ENCODE data around the gene CALU.
A peak's percentile ranks its signal among the peaks of the same experiment; 100 is the strongest.

Gene CALU

GRCh38 chr7:128737867-128738385, 1.2 kb upstream of the CALU start:
- Histone ChIP-seq H3K27me3 (no peaks in the 10 kb centered on the region), H3K9me3 (no peaks in the 10 kb centered on the region), H3K27ac (peak overlapping the region; percentile 94 to 95), H3K4me1 (peaks cover 4 to 36% (median 15%) of the 10 kb centered on the region in 4 donors), H3K36me3 (no peaks in the 10 kb centered on the region), H3K4me3 (no peak overlapping the region)
- TF ChIP-seq, protein P1, sequence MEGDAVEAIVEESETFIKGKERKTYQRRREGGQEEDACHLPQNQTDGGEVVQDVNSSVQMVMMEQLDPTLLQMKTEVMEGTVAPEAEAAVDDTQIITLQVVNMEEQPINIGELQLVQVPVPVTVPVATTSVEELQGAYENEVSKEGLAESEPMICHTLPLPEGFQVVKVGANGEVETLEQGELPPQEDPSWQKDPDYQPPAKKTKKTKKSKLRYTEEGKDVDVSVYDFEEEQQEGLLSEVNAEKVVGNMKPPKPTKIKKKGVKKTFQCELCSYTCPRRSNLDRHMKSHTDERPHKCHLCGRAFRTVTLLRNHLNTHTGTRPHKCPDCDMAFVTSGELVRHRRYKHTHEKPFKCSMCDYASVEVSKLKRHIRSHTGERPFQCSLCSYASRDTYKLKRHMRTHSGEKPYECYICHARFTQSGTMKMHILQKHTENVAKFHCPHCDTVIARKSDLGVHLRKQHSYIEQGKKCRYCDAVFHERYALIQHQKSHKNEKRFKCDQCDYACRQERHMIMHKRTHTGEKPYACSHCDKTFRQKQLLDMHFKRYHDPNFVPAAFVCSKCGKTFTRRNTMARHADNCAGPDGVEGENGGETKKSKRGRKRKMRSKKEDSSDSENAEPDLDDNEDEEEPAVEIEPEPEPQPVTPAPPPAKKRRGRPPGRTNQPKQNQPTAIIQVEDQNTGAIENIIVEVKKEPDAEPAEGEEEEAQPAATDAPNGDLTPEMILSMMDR (IDR thresholded peaks at IDR 0.05): no peak
- intact Hi-C loops (cut with DNase I; ENCODE audit: low total_unique reads): loop anchor here (10.0 kb wide), 2 partner anchors 127 to 263 kb away; partner anchors contain the start of genes ATP6V1F and METTL2B
- DNase-seq: no peak

DNA sequence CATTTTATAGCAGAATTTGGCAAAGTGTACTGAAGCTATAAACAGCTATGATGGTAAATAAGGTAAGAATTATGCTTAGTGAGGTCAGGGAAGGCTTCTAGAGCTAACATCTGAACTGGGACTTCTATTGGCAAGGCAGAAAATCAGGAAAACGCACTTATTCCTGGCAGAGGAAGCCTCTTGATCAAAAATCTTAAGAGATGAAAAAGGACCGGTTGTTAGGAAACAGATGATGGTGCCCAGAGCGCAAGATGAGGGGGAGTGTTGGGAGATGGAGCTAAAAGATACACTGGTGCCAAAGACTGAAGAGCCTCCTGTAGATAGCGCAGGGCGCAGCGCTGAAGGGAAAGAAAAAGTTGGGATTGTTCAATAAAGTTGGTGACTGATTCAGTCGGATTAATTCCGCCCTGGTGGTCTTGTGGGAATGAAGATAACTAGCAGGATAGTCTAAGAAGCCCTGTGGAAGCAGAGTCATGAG, 550 bp upstream of the CALU start:
- Histone ChIP-seq H3K4me3 (peak overlapping the region; percentile 94 to 97), H3K27ac (peak overlapping the region; percentile 94 to 95), H3K4me1 (peaks cover 4 to 43% (median 15%) of the 10 kb centered on the region in 4 donors), H3K9me3 (no peaks in the 10 kb centered on the region), H3K36me3 (no peaks in the 10 kb centered on the region), H3K27me3 (no peaks in the 10 kb centered on the region)
- peak in 1 of 2 donors; percentile 40 for DNase-seq
- TF ChIP-seq, protein P1 (IDR thresholded peaks at IDR 0.05): no peak
- intact Hi-C loops (cut with DNase I; ENCODE audit: low total_unique reads): loop anchor here (10.0 kb wide), 2 partner anchors 126 to 264 kb away; partner anchors contain the start of genes ATP6V1F and METTL2B

- Histone ChIP-seq H3K36me3 (no peaks in the 10 kb centered on the region), H3K27me3 (no peaks in the 10 kb centered on the region), H3K9me3 (no peaks in the 10 kb centered on the region), H3K4me3 (peak overlapping the region; percentile 94 to 97), H3K4me1 (peaks cover 4 to 58% (median 20%) of the 10 kb centered on the region in 4 donors), H3K27ac (peak overlapping the region; percentile 94 to 95)
- intact Hi-C loops (cut with DNase I; ENCODE audit: low total_unique reads): loop anchor here (10.0 kb wide), 2 partner anchors 125 to 265 kb away; partner anchors contain the start of genes ATP6V1F and METTL2B
- DNase-seq: no peak
- TF ChIP-seq, protein P1 (IDR thresholded peaks at IDR 0.05): no peak
These were observed 977 bp downstream of the CALU start for GRCh38 chr7:128739990-128740682.

DNA sequence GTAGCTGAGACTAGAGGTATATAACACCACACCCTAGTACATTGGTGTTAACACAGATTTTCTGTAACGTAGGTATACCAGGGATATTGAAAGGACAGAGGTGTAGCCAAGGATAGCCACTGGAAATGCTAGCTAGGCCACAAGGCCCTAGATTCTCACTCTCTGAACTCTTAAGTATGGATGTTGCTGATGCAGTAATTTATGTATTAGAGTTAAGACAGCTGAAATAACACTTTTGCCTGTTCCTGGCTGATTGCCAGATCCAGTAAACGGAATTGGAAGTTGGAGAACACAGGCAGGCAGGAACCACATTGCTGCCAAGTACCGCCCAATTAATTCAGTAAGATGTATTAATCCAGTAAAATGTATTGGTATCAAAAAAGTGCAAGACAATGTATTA, 1.8 kb downstream of the CALU start:
- TF ChIP-seq, protein P1 (IDR thresholded peaks at IDR 0.05): no peak
- intact Hi-C loops (cut with DNase I; ENCODE audit: low total_unique reads): no loop called here
- Histone ChIP-seq H3K27me3 (no peaks in the 10 kb centered on the region), H3K4me1 (peaks cover 4 to 60% (median 20%) of the 10 kb centered on the region in 4 donors), H3K27ac (peak overlapping the region; percentile 17 to 94), H3K36me3 (no peaks in the 10 kb centered on the region), H3K9me3 (no peaks in the 10 kb centered on the region), H3K4me3 (peak overlapping the region; percentile 94 to 97)
- peak in 1 of 2 donors; percentile 48 for DNase-seq

DNA sequence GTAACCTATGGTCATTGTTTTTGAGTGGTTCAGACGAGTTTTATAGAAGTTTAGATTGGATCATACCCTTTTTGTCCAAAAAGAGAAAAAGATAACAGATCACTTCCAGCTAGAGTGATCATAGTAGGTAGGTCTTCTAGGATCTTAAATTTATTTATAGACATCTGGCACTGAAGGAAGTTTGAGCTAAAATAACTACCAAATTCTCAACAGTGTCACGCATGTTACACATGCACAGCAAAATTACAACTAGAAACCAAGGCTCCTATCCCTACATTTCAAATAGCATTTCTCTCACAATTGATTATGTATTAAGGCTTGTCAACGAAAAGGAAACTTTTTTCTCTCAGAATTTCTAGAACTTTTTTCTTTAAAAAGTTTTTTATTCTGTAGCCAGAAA, 2.3 kb downstream of the CALU start:
- peak overlapping the region in 1 of 2 donors; percentile 94 for H3K4me3 ChIP-seq
- no peaks in the 10 kb centered on the region for H3K36me3 ChIP-seq
- H3K9me3 ChIP-seq: no peaks in the 10 kb centered on the region
- H3K4me1 ChIP-seq: peaks cover 4 to 60% (median 20%) of the 10 kb centered on the region in 4 donors
- H3K27ac ChIP-seq: peak overlapping the region; percentile 17 to 94
- TF ChIP-seq, protein P1 (IDR thresholded peaks at IDR 0.05): no peak
- intact Hi-C loops (cut with DNase I; ENCODE audit: low total_unique reads): no loop called here
- no peaks in the 10 kb centered on the region for H3K27me3 ChIP-seq
- DNase-seq: no peak
